K562 treated with DMSO at 1 percent for 4 hours (cell line): ENCODE data around the gene RAB3GAP2. TPM values are rescaled to one million over a fixed set of nuclear protein-coding genes. Genes with fewer than 3 reads are reported as not detected.

Experiments used
- total RNA-seq: library from RNA; unstranded; fragments of 300-600 nt; gene quantifications from 2 replicates; pipeline ENCODE4 v1.2.3, GENCODE V29; 2022; ENCODE audit not compliant: insufficient read depth

The RAB3GAP2 gene
- total RNA-seq, result 15.2 and 15.9 TPM in 2 replicates

GRCh38 chr1:220272047-220272840 lies at the start of gene RAB3GAP2:
Gene RAB3GAP2, minus strand, starts transcription at chr1:220272453. Its CDS starts 116 bp downstream, at chr1:220272337.

Other genes starting within 250 kb of the RAB3GAP2 start
- 177 and 192 TPM in 2 replicates for gene EPRS1, start 225.9 kb downstream of the RAB3GAP2 start, total RNA-seq
- 31.9 and 36.1 TPM in 2 replicates for gene BPNT1, start 182.7 kb downstream of the RAB3GAP2 start, total RNA-seq
- gene IARS2, start 178.3 kb downstream of the RAB3GAP2 start, total RNA-seq, result 46.2 and 52.9 TPM in 2 replicates